H1 (cell line): ENCODE data around the gene SHISA9. TPM values are rescaled to one million over a fixed set of nuclear protein-coding genes. Genes with fewer than 3 reads are reported as not detected.

Source experiments
- ASH2L ChIP-seq: fragments of 200-600, 300-600 bp; sonication (generic); IDR thresholded peaks from one replicate; pipeline ENCODE4 v1.7.1; 2017; ENCODE audit warnings: low read length
- BCL11A ChIP-seq, 2 experiments: IDR thresholded peaks; one replicate each; pipeline ENCODE4 v1.6.1; 2011; ENCODE audit warnings: low read depth in 2 of 2, low read length in 2 of 2, mild to moderate bottlenecking in 2 of 2
- CEBPB ChIP-seq: IDR thresholded peaks from 2 replicates; pipeline ENCODE4 v1.6.1; 2012; ENCODE audit warnings: low read depth, low read length
- CTCF ChIP-seq, 3 experiments: IDR thresholded peaks; 1 replicate in 2 of 3; 2 replicates in 1 of 3; pipeline versions ENCODE4 v1.5.1 to v1.6.1; 2011; ENCODE audit warnings: low read length in 3 of 3, mild to moderate bottlenecking in 3 of 3, inconsistent platforms in 2 of 3, low read depth in 1 of 3, moderate library complexity in 1 of 3; ENCODE audit not compliant: insufficient read depth in 1 of 3; ENCODE audit errors: control extremely low read depth in 1 of 3
- POU5F1 ChIP-seq: IDR thresholded peaks from 2 replicates; pipeline ENCODE4 v1.6.1; 2011; ENCODE audit warnings: low read depth, mild to moderate bottlenecking, low read length, moderate library complexity
- SP2 ChIP-seq: IDR thresholded peaks from 2 replicates; pipeline ENCODE4 v1.6.1; 2012; ENCODE audit warnings: mild to moderate bottlenecking, low read length, inconsistent platforms
- polyA plus RNA-seq, 7 experiments: library from polyadenylated mRNA; depleted of rRNA in 3 of 7; stranded (reverse) in 5 of 7; unstranded in 2 of 7; fragments of >200 nt in 5 of 7; fragments of 200-250 nt in 2 of 7; gene quantifications; 1 replicate in 5 of 7; 2 replicates in 1 of 7; 4 replicates in 1 of 7; pipeline versions ENCODE4 v1.2.1 to v1.2.3, GENCODE V29; 2011 to 2013; ENCODE audit warnings: missing spikeins in 2 of 7, mixed read lengths in 2 of 7
- total RNA-seq: library from RNA; stranded (reverse); fragmentation: NEBNext Ultra II Directional; extraction: Animal tissue kit (Norgen Biotek cat#: 25700); gene quantifications from 2 replicates; pipeline ENCODE4 v1.2.1, GENCODE V29; 2021

SHISA9 gene
- total and polyA plus RNA-seq, 2 of the 8 experiments (the other 6 are each of a cell fraction or from before 2014, with no cell fraction given), result 25.6 to 39.8 TPM

DNA sequence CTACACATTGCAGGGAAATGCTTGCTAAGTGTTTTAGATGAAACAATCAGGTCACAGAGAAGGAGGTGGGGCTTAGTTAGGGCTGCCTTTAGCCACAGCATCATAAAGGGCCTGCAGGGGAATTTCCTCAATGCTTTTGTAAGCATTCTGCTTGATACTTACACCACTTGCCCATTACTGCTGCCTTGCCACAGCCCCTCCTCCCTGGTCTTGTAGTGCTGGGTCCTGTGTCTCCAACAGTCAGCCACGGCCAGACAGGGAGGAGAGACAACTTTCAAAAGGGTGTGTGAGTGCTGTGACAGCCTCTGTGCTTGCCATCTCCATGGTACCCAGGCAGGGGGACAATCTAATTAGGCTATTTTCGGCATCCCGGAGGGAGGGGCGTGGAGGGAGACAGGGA lies 111.2 kb downstream of the SHISA9 start (continued):
- TF ChIP-seq CTCF (IDR thresholded peaks at IDR 0.05; ENCODE audit: control extremely low read depth in 1 of 3, insufficient read depth in 1 of 3, low read depth in 1 of 3, low read length in 3 of 3) (no peak), ASH2L (no peak), CEBPB (no peak), BCL11A (IDR thresholded peaks at IDR 0.05; ENCODE audit: low read depth in 2 of 2, low read length in 2 of 2) (no peak), SP2 (no peak), POU5F1 (no peak)
